Endothelial cell of umbilical vein (primary cell): ENCODE results near the gene C2CD4D. TPM values are rescaled to one million over a fixed set of nuclear protein-coding genes. Genes with fewer than 3 reads are reported as not detected.

ENCODE experiments used
- BruUV-seq: library from RNA; stranded (reverse); fragments of 400-500 nt; replicated peaks from 2 replicates; lab custom pipeline; 2021; lab: Mats Ljungman, UMichigan
- CTCF ChIA-PET: fragments of 300-600, 350-600 bp; sonication (Branson Sonifier 250); formaldehyde crosslinking; loops from one replicate; lab custom pipeline; 2021; ENCODE audit warnings: antibody characterized with exemption, inconsistent platforms; lab: Charles Lee
- POLR2A ChIA-PET: fragments of 300-600, 350-600 bp; sonication (Branson Sonifier 250); formaldehyde crosslinking; loops from one replicate; lab custom pipeline; 2021; ENCODE audit warnings: antibody characterized with exemption, inconsistent platforms; lab: Charles Lee
- DNase-seq: peaks from one replicate; pipeline ENCODE4 v3.0.0-alpha.2; 2011; ENCODE audit warnings: low read depth, low spot score
- FAIRE-seq: peaks from 2 replicates; lab custom pipeline; 2011; peaks lifted over from hg19 to GRCh38; lab: Jason Lieb, UNC
- H2AFZ ChIP-seq: 2 replicates; pipeline ENCODE4 v1.6.0; 2012; ENCODE audit warnings: low read depth, low read length, control low read depth, inconsistent platforms
- H3K27ac ChIP-seq: 2 replicates; pipeline ENCODE4 v1.5.1; 2011; ENCODE audit warnings: low read depth, mild to moderate bottlenecking, control low read depth, low read length, moderate library complexity; ENCODE audit not compliant: insufficient read depth
- H3K27me3 ChIP-seq, 2 experiments: 2 replicates each; pipeline versions ENCODE4 v1.6.0 to v1.6.1; 2011; ENCODE audit warnings: low read length in 2 of 2, mixed read lengths in 1 of 2; ENCODE audit not compliant: control insufficient read depth in 2 of 2, insufficient read depth in 2 of 2
- H3K36me3 ChIP-seq, 2 experiments: 2 replicates in 1 of 2; 3 replicates in 1 of 2; pipeline ENCODE4 v1.5.1; 2011; ENCODE audit warnings: low read length in 2 of 2, mild to moderate bottlenecking in 1 of 2, moderate library complexity in 1 of 2; ENCODE audit not compliant: control insufficient read depth in 2 of 2, insufficient read depth in 2 of 2; ENCODE audit errors: extremely low read depth in 1 of 2
- H3K4me1 ChIP-seq: 3 replicates; pipeline ENCODE4 v1.5.1; 2011; ENCODE audit warnings: mild to moderate bottlenecking, low read length; ENCODE audit not compliant: control insufficient read depth, insufficient read depth; ENCODE audit errors: extremely low read depth
- H3K4me2 ChIP-seq: 2 replicates; pipeline ENCODE4 v1.6.1; 2011; ENCODE audit warnings: low read length, control low read depth, mixed read lengths; ENCODE audit not compliant: insufficient read depth
- H3K4me3 ChIP-seq, 3 experiments: fragments of 200-600 bp in 1 of 3; sonication (generic), shearing (Covaris generic) in 1 of 3; replicated peaks in 1 of 3; 2 replicates each; pipeline ENCODE4 v1.5.1; 2011 to 2016; ENCODE audit warnings: control low read depth in 3 of 3, low read length in 3 of 3, mild to moderate bottlenecking in 2 of 3, inconsistent platforms in 1 of 3, low read depth in 1 of 3, moderate library complexity in 1 of 3; ENCODE audit not compliant: insufficient read depth in 1 of 3
- H3K79me2 ChIP-seq: 2 replicates; pipeline ENCODE4 v1.6.0; 2012; ENCODE audit warnings: low read length, inconsistent platforms; ENCODE audit not compliant: control insufficient read depth, insufficient read depth
- H3K9ac ChIP-seq: replicated peaks from 2 replicates; pipeline ENCODE3; 2011; ENCODE audit warnings: low read length, control low read depth; ENCODE audit not compliant: insufficient read depth; ENCODE audit errors: extremely low read depth
- H3K9me1 ChIP-seq: replicated peaks from 3 replicates; pipeline ENCODE4 v1.6.0; 2011; ENCODE audit warnings: mild to moderate bottlenecking, low read length; ENCODE audit not compliant: control insufficient read depth, insufficient read depth; ENCODE audit errors: extremely low read depth
- H3K9me3 ChIP-seq: replicated peaks from 2 replicates; pipeline ENCODE4 v1.5.1; 2012; ENCODE audit warnings: low read length, inconsistent platforms; ENCODE audit not compliant: control insufficient read depth, insufficient read depth
- H4K20me1 ChIP-seq: replicated peaks from 2 replicates; pipeline ENCODE3; 2011; ENCODE audit warnings: mild to moderate bottlenecking, low read length; ENCODE audit not compliant: control insufficient read depth, insufficient read depth; ENCODE audit errors: extremely low read depth
- EZH2 ChIP-seq: IDR thresholded peaks from 2 replicates; pipeline ENCODE4 v1.6.1; 2012; ENCODE audit warnings: borderline replicate concordance, low read depth, mild to moderate bottlenecking, moderate library complexity, low read length, inconsistent platforms; ENCODE audit not compliant: severe bottlenecking
- FOS ChIP-seq: IDR thresholded peaks from 2 replicates; pipeline ENCODE4 v1.6.1; 2011; ENCODE audit warnings: mild to moderate bottlenecking, low read length, moderate library complexity, borderline replicate concordance; ENCODE audit not compliant: insufficient read depth
- GATA2 ChIP-seq: IDR thresholded peaks from 2 replicates; pipeline ENCODE4 v1.7.0; 2011; ENCODE audit warnings: low read depth, mild to moderate bottlenecking, moderate library complexity, mixed read lengths, low read length; ENCODE audit not compliant: insufficient read length, insufficient read depth
- POLR2AphosphoS5 ChIP-seq: IDR thresholded peaks from 2 replicates; pipeline ENCODE4 v1.6.1; 2012; ENCODE audit warnings: low read depth, mild to moderate bottlenecking, control low read depth, low read length, moderate library complexity; ENCODE audit not compliant: insufficient read depth
- dilution Hi-C: fragments of 300-500 bp; cut with MboI; formaldehyde crosslinking; loops from one replicate; pipeline ENCODE4 v1.15.0; 2019; ENCODE audit warnings: low sequenced_read_pairs; ENCODE audit not compliant: extremely low pct_ligation_motif_present
- intact Hi-C: fragments of 100-400 bp; cut with micrococcal nuclease; formaldehyde crosslinking; loops from one replicate; pipeline ENCODE4 v1.10.0; 2022
- polyA plus RNA-seq, 4 experiments: library from polyadenylated mRNA; depleted of rRNA in 3 of 4; stranded (reverse) in 3 of 4; unstranded in 1 of 4; fragments of >200 nt; gene quantifications; 2 replicates each; pipeline versions ENCODE4 v1.2.1 to v1.2.3, GENCODE V29; 2011 to 2012; ENCODE audit warnings: missing spikeins in 1 of 4
- total RNA-seq: library from RNA; stranded (reverse); gene quantifications from 2 replicates; pipeline ENCODE4 v1.2.3, GENCODE V29; 2021
- TF ChIP-seq, protein P1 (sequence below), 2 donors: IDR thresholded peaks; 1 replicate in 1 of 2; 2 replicates in 1 of 2; pipeline ENCODE4 v1.5.1; 2011; ENCODE audit warnings: low read length in 2 of 2, mild to moderate bottlenecking in 2 of 2, moderate library complexity in 2 of 2, control low read depth in 1 of 2, inconsistent platforms in 1 of 2, low read depth in 1 of 2; ENCODE audit not compliant: insufficient read depth in 1 of 2; ENCODE audit errors: extremely low read depth in 1 of 2
- TF ChIP-seq, protein P2 (sequence below): IDR thresholded peaks from 2 replicates; pipeline ENCODE4 v1.6.1; 2011; ENCODE audit not compliant: insufficient read depth, insufficient read length

C2CD4D gene
- total and polyA plus RNA-seq, 2 donors (not counting 3 experiments of a cell fraction or from before 2014, with no cell fraction given), result not detected

DNA sequence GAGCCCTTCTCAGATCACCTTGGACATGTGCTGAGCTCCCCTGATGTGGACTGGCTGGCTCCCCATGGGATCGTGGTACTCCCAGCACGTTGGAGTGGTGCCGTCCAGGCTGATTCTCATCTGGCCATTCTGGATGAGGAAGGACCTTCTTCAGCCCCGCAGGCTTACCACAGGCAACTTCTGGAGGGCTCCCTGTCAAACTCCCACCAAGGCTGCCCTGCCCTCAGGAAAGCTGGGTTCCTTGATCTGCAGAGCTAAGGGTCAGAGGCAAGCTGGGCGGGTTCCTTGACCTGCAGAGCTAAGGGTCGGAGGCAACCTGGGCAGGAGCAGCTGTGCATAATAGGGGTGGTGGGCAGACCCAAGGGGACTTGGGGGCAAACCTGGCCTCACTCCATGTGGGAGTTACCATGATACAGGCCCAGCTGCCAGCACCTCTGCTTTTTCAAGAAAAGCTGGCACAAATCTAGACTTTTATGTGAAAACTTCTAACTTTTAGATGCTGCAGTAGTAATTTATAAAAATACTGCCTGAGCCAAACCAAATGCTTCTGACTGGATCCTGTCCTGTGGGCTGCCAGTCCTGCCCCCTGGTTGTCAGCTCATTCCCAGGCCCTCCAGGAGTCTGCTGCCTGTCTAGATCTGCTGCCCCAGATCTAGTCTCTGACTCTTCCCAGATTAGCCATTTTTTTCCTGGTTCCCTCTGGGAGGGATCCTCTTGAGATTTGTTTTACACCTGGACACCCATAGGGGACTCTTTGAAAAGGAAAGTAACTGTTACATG is 19.5 kb upstream of the C2CD4D start:
- intact Hi-C loops, result no loop called here
- no peaks in the 10 kb centered on the region for H3K9me3 ChIP-seq
- H3K36me3 ChIP-seq, result no peaks in the 10 kb centered on the region
- ChIA-PET POLR2A (no interaction called here), CTCF (interaction anchor here (1.3 to 3.9 kb wide), 7 partner anchors 9 to 29 kb away, joined by 3 to 22 read pairs (median 4); no protein-coding TSS in a partner anchor)
- H3K4me3 ChIP-seq, result no peak overlapping the region
- DNase-seq (no peak), FAIRE-seq (no peak)
- H3K9ac ChIP-seq, result no peak overlapping the region
- no peak overlapping the region for H3K27ac ChIP-seq
- no peaks in the 10 kb centered on the region for H3K27me3 ChIP-seq
- no peak overlapping the region for H3K4me2 ChIP-seq
- H4K20me1 ChIP-seq, result no peaks in the 10 kb centered on the region
- BruUV-seq, result no TSS peak
- no peaks in the 10 kb centered on the region for H3K79me2 ChIP-seq
- TF ChIP-seq, protein P1, sequence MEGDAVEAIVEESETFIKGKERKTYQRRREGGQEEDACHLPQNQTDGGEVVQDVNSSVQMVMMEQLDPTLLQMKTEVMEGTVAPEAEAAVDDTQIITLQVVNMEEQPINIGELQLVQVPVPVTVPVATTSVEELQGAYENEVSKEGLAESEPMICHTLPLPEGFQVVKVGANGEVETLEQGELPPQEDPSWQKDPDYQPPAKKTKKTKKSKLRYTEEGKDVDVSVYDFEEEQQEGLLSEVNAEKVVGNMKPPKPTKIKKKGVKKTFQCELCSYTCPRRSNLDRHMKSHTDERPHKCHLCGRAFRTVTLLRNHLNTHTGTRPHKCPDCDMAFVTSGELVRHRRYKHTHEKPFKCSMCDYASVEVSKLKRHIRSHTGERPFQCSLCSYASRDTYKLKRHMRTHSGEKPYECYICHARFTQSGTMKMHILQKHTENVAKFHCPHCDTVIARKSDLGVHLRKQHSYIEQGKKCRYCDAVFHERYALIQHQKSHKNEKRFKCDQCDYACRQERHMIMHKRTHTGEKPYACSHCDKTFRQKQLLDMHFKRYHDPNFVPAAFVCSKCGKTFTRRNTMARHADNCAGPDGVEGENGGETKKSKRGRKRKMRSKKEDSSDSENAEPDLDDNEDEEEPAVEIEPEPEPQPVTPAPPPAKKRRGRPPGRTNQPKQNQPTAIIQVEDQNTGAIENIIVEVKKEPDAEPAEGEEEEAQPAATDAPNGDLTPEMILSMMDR (IDR thresholded peaks at IDR 0.05; ENCODE audit: extremely low read depth in 1 of 2, insufficient read depth in 1 of 2, low read depth in 1 of 2, low read length in 2 of 2), result no peak
- TF ChIP-seq POLR2AphosphoS5 (no peak), EZH2 (no peak), FOS (no peak), GATA2 (no peak)
- TF ChIP-seq, protein P2, sequence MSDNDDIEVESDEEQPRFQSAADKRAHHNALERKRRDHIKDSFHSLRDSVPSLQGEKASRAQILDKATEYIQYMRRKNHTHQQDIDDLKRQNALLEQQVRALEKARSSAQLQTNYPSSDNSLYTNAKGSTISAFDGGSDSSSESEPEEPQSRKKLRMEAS, result no peak
- H2AFZ ChIP-seq, result peak overlapping the region; percentile 0
- H3K4me1 ChIP-seq, result peaks cover 7% of the 10 kb centered on the region
- H3K9me1 ChIP-seq, result no peaks in the 10 kb centered on the region
- dilution Hi-C loops, result no loop called here
